SK-N-MC (cell line): ENCODE data around the gene P2RY2.

Experiments used
- EZH2 ChIP-seq: fragments of 200-600 bp; sonication (generic); IDR thresholded peaks from one replicate; pipeline ENCODE4 v1.6.1; 2017; ENCODE audit warnings: antibody characterized with exemption
- FOXP2 ChIP-seq: optimal IDR thresholded peaks from 2 replicates; pipeline ENCODE3; 2011; ENCODE audit warnings: mild to moderate bottlenecking, moderate library complexity; ENCODE audit not compliant: insufficient read depth; ENCODE audit errors: extremely low read length, control extremely low read depth
- POLR2AphosphoS5 ChIP-seq: IDR thresholded peaks from 2 replicates; pipeline ENCODE4 v1.6.1; 2012; ENCODE audit warnings: mild to moderate bottlenecking, low read depth, low read length, borderline replicate concordance

DNA sequence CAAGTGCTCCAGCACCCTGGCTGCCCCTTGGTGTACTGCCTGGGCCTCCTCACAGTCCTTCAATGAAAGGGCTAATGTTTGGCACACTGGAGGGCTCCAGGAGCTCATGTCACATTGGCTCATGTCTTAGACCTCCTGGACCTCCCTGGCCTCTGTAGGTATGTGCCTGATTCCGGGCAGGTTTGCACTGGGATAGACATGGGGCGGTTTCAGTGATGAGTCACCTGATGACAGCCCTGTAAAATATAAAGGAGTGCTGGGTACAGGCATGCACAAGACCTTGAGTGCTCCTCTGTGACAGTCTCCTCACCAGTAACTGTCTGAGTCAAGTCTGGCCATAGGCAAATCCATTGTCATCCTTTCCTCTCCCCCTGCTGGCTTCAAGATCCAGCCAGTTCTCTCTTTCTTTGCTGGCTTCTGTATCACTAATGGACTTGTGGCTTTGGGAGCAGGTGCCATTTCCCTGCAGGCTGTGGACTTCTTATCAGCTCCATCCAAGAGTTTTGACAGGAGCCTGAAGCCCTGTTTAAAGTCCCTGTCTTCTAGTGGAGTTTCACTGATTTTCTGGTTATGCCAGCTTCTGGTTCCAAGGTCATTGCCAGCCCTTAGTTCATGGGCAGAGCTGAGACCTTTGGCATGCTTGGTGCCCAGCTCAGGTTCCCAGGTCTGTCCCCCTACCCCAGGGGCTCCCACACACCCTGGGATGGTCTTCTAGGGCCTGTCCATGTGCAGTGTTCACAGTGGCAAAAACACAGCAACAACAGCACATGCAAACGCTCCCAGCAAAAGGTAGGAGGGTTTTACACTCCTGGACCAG is 22.7 kb upstream of the P2RY2 start:
- TF ChIP-seq EZH2 = no peak
- TF ChIP-seq FOXP2 = no peak
- TF ChIP-seq POLR2AphosphoS5 = no peak
